ENCODE results near the gene PNO1. TPM values are rescaled to one million over a fixed set of nuclear protein-coding genes. Genes with fewer than 3 reads are reported as not detected.

The PNO1 gene
- total and polyA plus RNA-seq, 2 experiments from 2014 or later, result 10.7 to 22.6 TPM

GRCh38 chr2:68126561-68126960 lies 31.1 kb upstream of the PNO1 start:
- Histone ChIP-seq H3K4me1 (ENCODE audit: low read depth) (no peaks in the 10 kb centered on the region), H3K4me3 (no peak overlapping the region), H3K27ac (no peak overlapping the region), H3K36me3 (peaks cover 7% of the 10 kb centered on the region), H3K9me3 (ENCODE audit: low read depth) (no peaks in the 10 kb centered on the region), H3K27me3 (no peaks in the 10 kb centered on the region)
- no peak for TF ChIP-seq CTCF (IDR thresholded peaks at IDR 0.05; ENCODE audit: low read depth, low read length)
- no peak for DNase-seq (ENCODE audit: low read depth in 1 of 2, low spot score in 1 of 2)

GRCh38 chr2:68127358-68128242 lies 30.1 kb upstream of the PNO1 start:
- Histone ChIP-seq H3K36me3 (peaks cover 7% of the 10 kb centered on the region), H3K4me1 (ENCODE audit: low read depth) (no peaks in the 10 kb centered on the region), H3K9me3 (ENCODE audit: low read depth) (no peaks in the 10 kb centered on the region), H3K27ac (no peak overlapping the region), H3K27me3 (no peaks in the 10 kb centered on the region), H3K4me3 (no peak overlapping the region)
- TF ChIP-seq CTCF (IDR thresholded peaks at IDR 0.05; ENCODE audit: low read depth, low read length), result no peak
- no peak for DNase-seq (ENCODE audit: low read depth in 1 of 2, low spot score in 1 of 2)

DNA sequence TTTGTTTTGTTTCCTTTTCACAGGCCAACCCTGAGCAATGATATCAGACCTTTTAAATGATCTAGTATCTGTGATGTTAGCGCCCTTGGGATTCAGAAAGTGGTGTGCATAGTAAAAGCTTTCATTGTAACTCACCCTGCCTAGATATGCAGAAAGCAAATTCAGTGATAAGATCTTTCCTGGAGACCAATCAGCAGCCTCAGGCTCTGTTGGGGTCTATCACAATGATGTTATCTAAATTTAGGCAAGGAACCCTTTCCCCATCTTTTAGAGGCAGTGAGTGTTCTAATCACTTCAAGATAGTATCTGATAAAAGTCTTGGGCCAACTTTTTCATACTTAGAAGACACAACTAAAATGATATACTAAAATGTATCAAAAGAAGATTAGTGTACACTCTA lies 23.6 kb upstream of the PNO1 start:
- peaks cover 14% of the 10 kb centered on the region for H3K36me3 ChIP-seq
- H3K4me3 ChIP-seq, result no peak overlapping the region
- H3K27ac ChIP-seq, result no peak overlapping the region
- H3K27me3 ChIP-seq, result no peaks in the 10 kb centered on the region
- TF ChIP-seq CTCF (IDR thresholded peaks at IDR 0.05; ENCODE audit: low read depth, low read length), result no peak
- H3K9me3 ChIP-seq (ENCODE audit: low read depth), result no peaks in the 10 kb centered on the region
- no peak for DNase-seq (ENCODE audit: low read depth in 1 of 2, low spot score in 1 of 2)
- H3K4me1 ChIP-seq (ENCODE audit: low read depth), result no peaks in the 10 kb centered on the region

- Histone ChIP-seq H3K36me3 (peaks cover 10% of the 10 kb centered on the region), H3K4me1 (ENCODE audit: low read depth) (no peaks in the 10 kb centered on the region), H3K9me3 (ENCODE audit: low read depth) (no peaks in the 10 kb centered on the region), H3K4me3 (no peak overlapping the region), H3K27me3 (no peaks in the 10 kb centered on the region), H3K27ac (no peak overlapping the region)
- no peak for TF ChIP-seq CTCF (IDR thresholded peaks at IDR 0.05; ENCODE audit: low read depth, low read length)
- DNase-seq (ENCODE audit: low read depth in 1 of 2, low spot score in 1 of 2), result no peak
These were observed 23.1 kb upstream of the PNO1 start for GRCh38 chr2:68134554-68134953.

- Histone ChIP-seq H3K4me3 (no peak overlapping the region), H3K27me3 (no peaks in the 10 kb centered on the region), H3K9me3 (ENCODE audit: low read depth) (no peaks in the 10 kb centered on the region), H3K36me3 (peaks cover 6% of the 10 kb centered on the region), H3K4me1 (ENCODE audit: low read depth) (no peaks in the 10 kb centered on the region), H3K27ac (no peak overlapping the region)
- DNase-seq (ENCODE audit: low read depth in 1 of 2, low spot score in 1 of 2), result no peak
- TF ChIP-seq CTCF (IDR thresholded peaks at IDR 0.05; ENCODE audit: low read depth, low read length), result no peak
These were observed 22.0 kb upstream of the PNO1 start for GRCh38 chr2:68135448-68136320.
